Uterine smooth muscle cell (primary cell): Measurements from ENCODE around the gene TMEM200B. TPM values are rescaled to one million over a fixed set of nuclear protein-coding genes. Genes with fewer than 3 reads are reported as not detected.

Experiments used
- total RNA-seq: library from RNA; depleted of rRNA; stranded (reverse); fragments of >200 nt; gene quantifications from 2 replicates; pipeline ENCODE4 v1.2.3, GENCODE V29; 2014

TMEM200B gene
- total RNA-seq: 21.0 and 22.8 TPM in 2 replicates

DNA sequence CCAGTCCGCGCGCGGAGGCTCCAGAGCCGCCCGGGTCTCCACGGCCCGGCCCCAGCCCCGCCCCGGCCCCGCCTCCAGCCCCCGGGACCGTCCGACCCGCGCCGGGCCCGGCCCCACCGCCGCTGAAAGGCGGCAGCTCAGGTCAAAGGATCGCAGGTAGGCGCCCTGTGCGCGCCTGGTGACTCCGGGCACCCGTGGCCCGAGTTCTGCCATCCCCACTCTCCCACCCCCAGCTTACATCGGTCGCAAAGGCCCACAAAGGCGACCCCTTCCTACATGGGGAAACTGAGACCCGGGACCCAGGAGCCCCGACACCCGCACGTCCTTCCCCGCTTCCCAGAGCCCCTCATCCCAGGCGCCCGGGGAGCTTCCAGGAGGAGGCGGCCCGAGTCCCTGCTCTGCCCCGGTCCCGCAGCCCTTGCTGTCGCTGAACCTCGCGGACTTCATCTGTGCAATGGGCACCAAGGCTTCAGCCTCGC, at the start of gene TMEM200B:
TMEM200B (minus strand) TSS at position 17 of the 479 bp plus-strand sequence. CDS start 2,075 bp downstream, outside the sequence.

Other genes with a start within 250 kb of the TMEM200B start
- gene EPB41, start 209.3 kb downstream of the TMEM200B start, total RNA-seq: 15.9 and 35.4 TPM in 2 replicates
- 48.5 and 60.2 TPM in 2 replicates for gene SRSF4, start 58.0 kb upstream of the TMEM200B start, total RNA-seq
- 24.1 and 27.4 TPM in 2 replicates for gene MECR, start 107.0 kb upstream of the TMEM200B start, total RNA-seq
- 19.1 and 22.5 TPM in 2 replicates for gene PTPRU, start 112.6 kb upstream of the TMEM200B start, total RNA-seq